HG02885 (cell line): ENCODE measurements around the gene SMCHD1.
"Not testable (repeated sequence)": the region's sequence is repeated elsewhere in the genome, so short reads cannot be mapped to it uniquely, and the experiment has no call there.

Experiments
- ATAC-seq: cut with Tn5 transposase; IDR thresholded peaks from one replicate; pipeline ENCODE4 v1.9.1; 2021; ENCODE audit warnings: mild to moderate bottlenecking; ENCODE audit not compliant: unreplicated experiment, poor library complexity

Gene SMCHD1

GRCh38 chr18:2714140-2714539 lies 58.6 kb downstream of the SMCHD1 start:
- no peak for ATAC-seq

- ATAC-seq: no peak
These were observed 60.5 kb downstream of the SMCHD1 start for GRCh38 chr18:2715990-2716389.

DNA sequence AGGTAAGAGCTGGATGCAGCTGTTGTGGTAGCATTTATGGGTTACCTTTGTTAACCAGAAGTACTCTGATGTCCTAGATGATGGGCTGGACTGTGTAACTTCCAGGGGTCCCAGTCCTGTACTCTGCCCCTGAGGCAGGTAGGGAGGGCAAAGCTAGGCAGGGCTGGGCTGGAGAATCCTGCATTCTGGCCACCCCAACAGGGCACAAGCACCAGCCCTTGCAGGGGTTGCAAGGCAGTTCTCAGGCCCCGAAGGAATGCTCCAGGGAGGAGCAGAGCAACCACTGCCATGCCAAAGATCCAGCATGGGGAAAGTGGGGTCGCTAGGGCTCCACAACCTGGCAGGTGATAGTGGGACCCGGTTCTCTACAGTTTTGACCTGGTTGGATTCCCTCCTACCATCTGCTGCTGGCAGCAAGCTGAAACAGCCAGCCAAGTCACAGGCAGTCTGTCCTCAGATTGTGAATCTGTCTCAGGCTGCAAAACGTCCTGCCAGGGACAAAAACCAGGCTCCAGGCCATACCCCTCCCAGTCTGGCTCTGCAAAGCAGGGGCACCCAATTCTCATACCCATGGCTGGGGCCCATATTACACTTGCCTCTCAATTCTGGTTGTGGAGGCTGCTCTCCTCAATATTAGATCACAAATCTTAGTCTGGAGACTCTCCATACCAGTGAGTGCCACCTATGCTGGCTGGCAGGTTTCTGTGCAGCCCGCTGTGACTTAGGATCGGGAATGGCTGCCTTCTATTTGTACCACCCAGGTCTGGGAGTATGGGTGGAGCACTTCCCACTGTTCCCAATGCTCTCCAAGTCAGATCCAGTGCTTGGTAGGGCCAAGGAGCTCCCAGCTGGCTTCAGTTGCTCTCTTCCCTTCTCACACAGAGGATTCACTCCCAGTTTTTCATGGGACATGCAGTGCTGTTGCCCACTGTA lies 61.1 kb downstream of the SMCHD1 start:
- ATAC-seq: no peak

DNA sequence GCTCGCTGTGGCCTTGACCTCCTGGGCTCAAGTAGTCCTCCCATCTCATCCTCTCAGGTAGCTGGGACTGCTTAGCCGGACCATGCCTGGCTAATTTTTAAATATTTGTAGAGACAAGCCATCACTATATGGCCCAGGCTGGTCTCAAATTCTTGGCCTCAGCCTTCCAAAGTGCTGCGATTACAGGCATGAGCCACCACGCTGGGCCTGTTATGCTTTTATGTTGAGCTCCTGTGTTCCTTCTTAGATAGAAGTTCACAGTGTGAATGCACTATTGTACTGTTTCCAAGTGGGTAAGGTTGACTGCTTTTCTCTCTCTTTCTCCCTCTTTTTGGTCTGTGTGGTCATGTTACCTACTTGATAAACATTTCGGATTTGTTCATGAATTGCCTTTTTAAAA lies 61.9 kb downstream of the SMCHD1 start:
- ATAC-seq: no peak

DNA sequence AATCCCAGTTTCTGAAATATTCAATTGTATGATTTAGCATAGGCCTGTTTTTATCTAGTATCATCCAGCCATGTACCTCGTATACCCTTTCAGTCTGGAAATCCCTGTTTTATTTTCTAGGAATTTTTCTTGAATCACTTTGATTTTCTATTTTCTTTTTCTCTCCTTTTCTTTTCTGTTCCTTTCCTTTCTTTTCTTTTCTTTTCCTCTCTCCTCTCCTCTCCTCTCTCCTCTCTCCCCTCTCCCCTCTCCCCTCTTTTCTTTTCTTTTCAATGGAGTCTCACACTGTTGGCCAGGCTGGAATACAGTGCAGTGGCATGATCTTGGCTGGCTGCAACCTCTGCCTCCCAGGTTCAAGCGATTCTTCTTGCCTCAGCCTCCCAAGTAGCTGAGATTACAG lies 63.5 kb downstream of the SMCHD1 start:
- ATAC-seq: no peak

DNA sequence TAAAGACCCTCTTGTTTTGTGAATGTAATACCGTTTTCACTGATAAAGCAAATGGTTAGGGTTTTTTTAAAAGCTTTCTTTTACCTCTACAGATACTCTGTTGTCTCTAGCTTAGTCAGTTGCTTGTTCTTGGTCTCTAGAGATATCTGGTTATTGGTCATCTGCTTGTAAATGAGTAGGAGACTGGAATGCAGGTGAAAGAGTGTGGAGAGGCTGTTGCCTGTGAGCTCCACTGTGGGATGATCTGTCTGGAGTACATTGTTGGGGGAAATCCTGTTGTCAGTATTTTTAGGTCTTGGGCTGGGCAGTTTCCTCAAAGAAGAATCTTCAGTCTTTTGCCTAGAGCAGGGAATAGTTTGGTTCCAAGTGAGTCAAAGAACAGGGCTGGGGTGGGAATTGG lies 67.7 kb downstream of the SMCHD1 start:
- ATAC-seq: no peak

GRCh38 chr18:2729757-2730156 lies 74.2 kb downstream of the SMCHD1 start:
- no peak for ATAC-seq

- ATAC-seq: no peak
These were observed 81.3 kb downstream of the SMCHD1 start for GRCh38 chr18:2736823-2737222.

- ATAC-seq: not testable (repeated sequence)
These were observed 84.6 kb downstream of the SMCHD1 start for GRCh38 chr18:2740082-2740481.

- no peak for ATAC-seq
These were observed 90.7 kb downstream of the SMCHD1 start for GRCh38 chr18:2746274-2746673.

GRCh38 chr18:2758309-2758708 lies 102.8 kb downstream of the SMCHD1 start:
- ATAC-seq: no peak

GRCh38 chr18:2774669-2775068 lies 119.1 kb downstream of the SMCHD1 start:
- no peak for ATAC-seq

- no peak for ATAC-seq
These were observed 121.1 kb downstream of the SMCHD1 start for GRCh38 chr18:2776601-2777000.

- no peak for ATAC-seq
These were observed 121.7 kb downstream of the SMCHD1 start for GRCh38 chr18:2777241-2777640.

GRCh38 chr18:2780750-2781149 lies 125.2 kb downstream of the SMCHD1 start:
- no peak for ATAC-seq

GRCh38 chr18:2787225-2787624 lies 131.7 kb downstream of the SMCHD1 start:
- no peak for ATAC-seq

DNA sequence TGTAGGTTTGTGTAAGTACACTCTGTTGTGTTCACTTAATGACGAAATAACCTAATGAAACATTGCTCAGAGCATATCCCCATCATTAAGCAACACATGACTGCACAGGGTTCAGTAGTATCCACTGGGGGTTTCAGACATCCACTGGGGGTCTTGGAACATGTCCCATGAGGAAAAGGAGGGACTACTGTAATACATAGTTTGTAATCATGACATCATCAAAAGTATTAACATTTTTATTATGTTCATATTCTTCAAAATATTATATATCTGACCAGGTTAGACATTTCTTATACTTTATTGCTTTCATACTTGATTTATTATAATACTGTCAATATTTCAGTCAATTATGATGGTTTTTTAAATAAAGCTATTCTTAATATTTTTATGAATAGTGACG lies 136.9 kb downstream of the SMCHD1 start:
- no peak for ATAC-seq

DNA sequence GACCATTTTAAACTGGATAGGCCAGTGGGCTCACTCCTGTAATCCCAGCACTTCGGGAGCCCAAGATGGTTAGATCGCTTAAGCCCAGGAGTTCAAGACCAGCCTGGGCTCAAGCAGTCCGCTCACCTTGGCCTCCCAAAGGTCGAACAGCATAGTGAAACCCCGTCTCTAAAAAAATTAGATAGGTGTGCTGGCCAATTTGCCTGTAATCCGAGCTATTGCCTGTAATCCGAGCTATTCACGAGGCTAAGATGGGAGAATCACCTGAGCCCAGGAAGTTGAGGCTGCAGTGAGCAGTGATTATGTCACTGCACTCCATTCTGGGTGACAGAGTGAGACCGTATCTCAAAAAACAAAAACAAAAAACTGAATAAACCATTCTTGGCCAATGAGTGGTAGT lies 138.6 kb downstream of the SMCHD1 start:
- ATAC-seq: no peak

- peak; percentile 69 for ATAC-seq
These were observed 142.4 kb downstream of the SMCHD1 start for GRCh38 chr18:2797951-2798350.

DNA sequence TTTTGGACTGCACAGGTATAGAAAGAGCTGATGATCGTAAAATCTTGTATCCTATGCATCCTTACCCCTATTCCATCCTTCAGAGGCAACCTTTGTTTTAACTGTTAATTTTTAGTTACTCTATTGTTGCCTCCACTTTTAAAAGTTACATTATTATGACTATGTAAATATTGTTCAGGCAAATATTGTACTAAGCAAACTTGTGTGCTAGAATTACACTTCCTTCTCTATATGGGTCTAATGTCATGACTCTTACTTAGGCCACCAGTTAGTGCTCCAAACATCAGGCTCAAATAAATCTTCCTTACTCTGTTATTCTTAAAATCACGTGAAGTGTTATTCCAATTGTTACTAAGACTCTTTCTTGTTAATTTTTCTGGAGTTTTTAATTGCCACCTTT lies 143.8 kb downstream of the SMCHD1 start:
- ATAC-seq: no peak

DNA sequence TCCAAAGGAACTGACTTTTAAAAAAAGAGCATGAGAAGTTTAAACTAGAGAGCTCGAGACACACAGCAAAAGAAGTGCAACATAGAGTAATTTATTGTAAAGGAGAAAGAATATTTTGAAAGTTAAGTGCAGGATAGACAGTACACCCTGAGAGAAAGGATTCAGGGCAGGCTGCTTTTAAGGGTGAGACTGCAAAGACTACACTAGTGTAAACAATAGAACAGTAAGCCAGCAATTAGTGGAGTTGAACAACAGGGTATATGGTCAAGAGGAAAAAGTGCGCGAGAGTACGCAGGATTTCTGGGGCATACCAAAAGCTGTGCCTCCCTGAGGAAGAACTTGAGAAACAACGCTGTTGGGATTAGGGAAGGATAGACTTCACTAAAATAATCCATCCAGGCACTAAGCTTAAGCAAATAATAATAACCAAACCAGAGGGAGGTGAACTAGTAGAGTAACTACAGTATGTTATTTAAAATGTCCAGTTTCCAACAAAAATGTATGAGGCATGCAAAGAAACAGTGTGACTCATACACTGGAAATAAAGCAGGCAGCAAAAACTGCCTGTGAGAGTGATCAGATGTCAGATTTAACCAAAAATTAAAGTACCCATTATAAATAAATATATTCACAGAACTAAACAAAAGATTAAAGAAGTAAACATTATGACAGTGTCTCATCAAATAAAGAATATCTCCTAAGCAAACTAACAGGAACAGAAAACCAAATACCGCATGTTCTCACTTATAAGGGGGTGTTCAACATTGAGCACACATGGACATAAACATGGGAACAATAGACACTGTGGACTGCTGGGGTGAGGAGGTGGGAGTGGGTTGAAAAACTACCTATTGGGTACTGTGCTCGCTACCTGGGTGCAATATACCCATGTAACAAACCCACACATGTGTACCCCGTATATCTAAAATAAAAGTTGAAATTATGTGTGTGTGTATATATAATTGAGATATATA lies 150.7 kb downstream of the SMCHD1 start:
- no peak for ATAC-seq
